Gastroesophageal sphincter (tissue), 3 donors: ENCODE data around the gene EPB41L4A.

Experiments
- EP300 ChIP-seq: sonication (generic); formaldehyde crosslinking; IDR thresholded peaks from one replicate; pipeline ENCODE4 v1.6.1; 2017; ENCODE audit warnings: antibody characterized with exemption, mild to moderate bottlenecking
- TF ChIP-seq, protein P1 (sequence below), 4 experiments: fragments of 200-600 bp in 2 of 4; fragments of 450-650 bp in 2 of 4; sonication (generic) in 1 of 4; IDR thresholded peaks; one replicate each; pipeline ENCODE4 v1.5.1; 2017 to 2019; ENCODE audit warnings: antibody characterized with exemption in 4 of 4, mild to moderate bottlenecking in 2 of 4, moderate library complexity in 2 of 4

DNA sequence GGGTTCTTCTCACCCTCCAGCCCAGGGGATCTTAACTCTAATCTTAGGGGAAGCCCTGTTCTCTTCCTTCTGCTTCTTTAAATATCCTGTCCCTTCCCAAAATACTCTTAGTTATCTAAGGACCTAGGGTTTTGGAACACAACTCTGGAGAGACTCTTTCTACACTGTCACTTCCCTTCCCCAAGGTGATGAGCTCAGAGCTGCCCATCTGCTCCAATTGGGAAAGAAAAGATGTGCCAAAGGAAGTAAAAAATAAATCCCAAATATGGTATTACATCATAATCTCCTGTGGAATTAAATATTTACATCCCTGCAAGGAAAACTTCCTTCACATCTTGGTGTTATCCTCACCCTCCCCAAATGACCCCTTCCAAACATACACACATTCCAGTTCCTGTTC, 291.2 kb downstream of the EPB41L4A start:
- TF ChIP-seq, protein P1, sequence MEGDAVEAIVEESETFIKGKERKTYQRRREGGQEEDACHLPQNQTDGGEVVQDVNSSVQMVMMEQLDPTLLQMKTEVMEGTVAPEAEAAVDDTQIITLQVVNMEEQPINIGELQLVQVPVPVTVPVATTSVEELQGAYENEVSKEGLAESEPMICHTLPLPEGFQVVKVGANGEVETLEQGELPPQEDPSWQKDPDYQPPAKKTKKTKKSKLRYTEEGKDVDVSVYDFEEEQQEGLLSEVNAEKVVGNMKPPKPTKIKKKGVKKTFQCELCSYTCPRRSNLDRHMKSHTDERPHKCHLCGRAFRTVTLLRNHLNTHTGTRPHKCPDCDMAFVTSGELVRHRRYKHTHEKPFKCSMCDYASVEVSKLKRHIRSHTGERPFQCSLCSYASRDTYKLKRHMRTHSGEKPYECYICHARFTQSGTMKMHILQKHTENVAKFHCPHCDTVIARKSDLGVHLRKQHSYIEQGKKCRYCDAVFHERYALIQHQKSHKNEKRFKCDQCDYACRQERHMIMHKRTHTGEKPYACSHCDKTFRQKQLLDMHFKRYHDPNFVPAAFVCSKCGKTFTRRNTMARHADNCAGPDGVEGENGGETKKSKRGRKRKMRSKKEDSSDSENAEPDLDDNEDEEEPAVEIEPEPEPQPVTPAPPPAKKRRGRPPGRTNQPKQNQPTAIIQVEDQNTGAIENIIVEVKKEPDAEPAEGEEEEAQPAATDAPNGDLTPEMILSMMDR (IDR thresholded peaks at IDR 0.05), result no peak
- TF ChIP-seq EP300, result no peak
